ENCODE measurements around the gene TMEM129. TPM values are rescaled to one million over a fixed set of nuclear protein-coding genes. Genes with fewer than 3 reads are reported as not detected.

The TMEM129 gene
- polyA plus RNA-seq, 1 experiment = 33.8 TPM

- Histone ChIP-seq H3K27me3 (ENCODE audit: control insufficient read depth, insufficient read depth, low read length) (no peaks in the 10 kb centered on the region), H3K36me3 (ENCODE audit: control insufficient read depth, insufficient read depth, low read length) (peaks cover 3% of the 10 kb centered on the region), H3K4me3 (ENCODE audit: low read depth, low read length) (no peak overlapping the region)
- ChIA-PET CTCF (interaction anchor here (0.8 to 11.5 kb wide), 19 partner anchors 10 to 160 kb away, joined by 3 to 148 read pairs (median 4); no protein-coding TSS in a partner anchor), POLR2A (no interaction called here)
- no peak for TF ChIP-seq CTCF (IDR thresholded peaks at IDR 0.05; ENCODE audit: insufficient read depth, low read depth, low read length)
- DNase-seq (ENCODE audit: low read depth) = no peak
Observed at GRCh38 chr4:1747603-1747967, 26.5 kb upstream of the TMEM129 start.

- Histone ChIP-seq H3K27me3 (ENCODE audit: control insufficient read depth, insufficient read depth, low read length) (no peaks in the 10 kb centered on the region), H3K36me3 (ENCODE audit: control insufficient read depth, insufficient read depth, low read length) (peaks cover 3% of the 10 kb centered on the region), H3K4me3 (ENCODE audit: low read depth, low read length) (no peak overlapping the region)
- CTCF ChIA-PET = interaction anchor here (0.8 to 11.5 kb wide), 13 partner anchors 10 to 161 kb away, joined by 3 to 148 read pairs (median 7); no protein-coding TSS in a partner anchor
- POLR2A ChIA-PET = no interaction called here
- no peak for DNase-seq (ENCODE audit: low read depth)
- no peak for TF ChIP-seq CTCF (IDR thresholded peaks at IDR 0.05; ENCODE audit: insufficient read depth, low read depth, low read length)
Observed at GRCh38 chr4:1746919-1747602, 25.9 kb upstream of the TMEM129 start.

- H3K36me3 ChIP-seq (ENCODE audit: control insufficient read depth, insufficient read depth, low read length) = peaks cover 4% of the 10 kb centered on the region
- ChIA-PET POLR2A (no interaction called here), CTCF (interaction anchor here (1.3 to 11.5 kb wide), 9 partner anchors 8 to 162 kb away, joined by 4 to 148 read pairs (median 11); no protein-coding TSS in a partner anchor)
- DNase-seq (ENCODE audit: low read depth) = no peak
- peak; percentile 94 for TF ChIP-seq CTCF (IDR thresholded peaks at IDR 0.05; ENCODE audit: insufficient read depth, low read depth, low read length)
- H3K27me3 ChIP-seq (ENCODE audit: control insufficient read depth, insufficient read depth, low read length) = no peaks in the 10 kb centered on the region
- no peak overlapping the region for H3K4me3 ChIP-seq (ENCODE audit: low read depth, low read length)
Observed at GRCh38 chr4:1746265-1746691, 25.2 kb upstream of the TMEM129 start.

GRCh38 chr4:1745697-1746096 lies 24.6 kb upstream of the TMEM129 start:
- no peak for DNase-seq (ENCODE audit: low read depth)
- no peak for TF ChIP-seq CTCF (IDR thresholded peaks at IDR 0.05; ENCODE audit: insufficient read depth, low read depth, low read length)
- H3K36me3 ChIP-seq (ENCODE audit: control insufficient read depth, insufficient read depth, low read length) = peaks cover 7% of the 10 kb centered on the region
- ChIA-PET CTCF (interaction anchor here (0.6 to 11.5 kb wide), 12 partner anchors 9 to 172 kb away, joined by 3 to 148 read pairs (median 7); no protein-coding TSS in a partner anchor), POLR2A (no interaction called here)
- no peaks in the 10 kb centered on the region for H3K27me3 ChIP-seq (ENCODE audit: control insufficient read depth, insufficient read depth, low read length)
- no peak overlapping the region for H3K4me3 ChIP-seq (ENCODE audit: low read depth, low read length)

- TF ChIP-seq CTCF (IDR thresholded peaks at IDR 0.05; ENCODE audit: insufficient read depth, low read depth, low read length) = no peak
- Histone ChIP-seq H3K4me3 (ENCODE audit: low read depth, low read length) (no peak overlapping the region), H3K27me3 (ENCODE audit: control insufficient read depth, insufficient read depth, low read length) (no peaks in the 10 kb centered on the region), H3K36me3 (ENCODE audit: control insufficient read depth, insufficient read depth, low read length) (peaks cover 8% of the 10 kb centered on the region)
- ChIA-PET POLR2A (no interaction called here), CTCF (interaction anchor here (0.6 to 11.5 kb wide), 13 partner anchors 8 to 173 kb away, joined by 3 to 148 read pairs (median 6); no protein-coding TSS in a partner anchor)
- no peak for DNase-seq (ENCODE audit: low read depth)
Observed at GRCh38 chr4:1745165-1745564, 24.0 kb upstream of the TMEM129 start.
